DND-41 (cell line): ENCODE results near the gene YARS1.

Source experiments
- CTCF ChIP-seq: IDR thresholded peaks from 2 replicates; pipeline ENCODE4 v1.5.1; 2012; ENCODE audit warnings: borderline replicate concordance, low read length, moderate library complexity, mild to moderate bottlenecking; ENCODE audit not compliant: poor library complexity, severe bottlenecking; ENCODE audit errors: extremely low read depth
- EZH2 ChIP-seq: IDR thresholded peaks from 3 replicates; pipeline ENCODE4 v1.6.1; 2012; ENCODE audit warnings: borderline replicate concordance, low read depth, mild to moderate bottlenecking, moderate library complexity, low read length, inconsistent platforms; ENCODE audit not compliant: severe bottlenecking

DNA sequence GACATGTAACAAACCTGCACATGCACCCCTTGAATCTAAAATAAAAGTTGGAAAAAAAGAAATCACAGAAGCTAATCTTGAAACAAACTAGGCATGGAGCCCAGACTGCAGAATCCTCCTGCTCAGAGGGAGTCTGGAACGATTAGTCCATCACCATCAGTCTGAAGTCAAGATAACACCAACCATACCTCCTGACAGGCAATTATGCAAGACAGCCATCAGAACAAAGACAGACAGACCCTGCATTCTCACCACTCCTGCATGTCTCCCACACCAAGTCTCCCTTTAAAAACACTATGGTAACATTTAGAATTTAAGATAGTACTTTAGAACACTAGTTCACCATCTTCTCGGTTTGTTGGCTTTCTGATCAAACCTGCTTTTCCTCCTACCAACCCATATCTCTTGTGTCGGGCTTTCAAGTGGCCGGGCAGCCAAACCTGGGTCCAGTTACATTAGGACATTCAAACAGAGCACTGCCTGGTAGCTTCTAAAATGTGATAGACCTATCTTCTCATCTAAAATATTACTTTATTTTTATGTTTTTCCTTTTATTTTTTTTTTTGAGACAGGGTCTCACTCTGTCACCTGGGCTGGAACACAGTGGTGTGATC is 10.1 kb downstream of the YARS1 start:
- no peak for TF ChIP-seq CTCF
- TF ChIP-seq EZH2, result no peak
